Fibroblast of lung (primary cell): ENCODE measurements around the gene KRTAP4-1.

Source experiments
- EZH2 ChIP-seq: IDR thresholded peaks from 2 replicates; pipeline ENCODE4 v1.5.1; 2012; ENCODE audit warnings: low read length, control low read depth, mild to moderate bottlenecking; ENCODE audit errors: missing control alignments
- TF ChIP-seq, protein P1 (sequence below), 2 donors: IDR thresholded peaks in 1 of 2; conservative IDR thresholded peaks in 1 of 2; 1 replicate in 1 of 2; 2 replicates in 1 of 2; pipeline ENCODE4 v1.5.1; 2011 to 2012; ENCODE audit warnings: low read length in 2 of 2, control low read depth in 1 of 2, inconsistent platforms in 1 of 2, low read depth in 1 of 2, mild to moderate bottlenecking in 1 of 2

DNA sequence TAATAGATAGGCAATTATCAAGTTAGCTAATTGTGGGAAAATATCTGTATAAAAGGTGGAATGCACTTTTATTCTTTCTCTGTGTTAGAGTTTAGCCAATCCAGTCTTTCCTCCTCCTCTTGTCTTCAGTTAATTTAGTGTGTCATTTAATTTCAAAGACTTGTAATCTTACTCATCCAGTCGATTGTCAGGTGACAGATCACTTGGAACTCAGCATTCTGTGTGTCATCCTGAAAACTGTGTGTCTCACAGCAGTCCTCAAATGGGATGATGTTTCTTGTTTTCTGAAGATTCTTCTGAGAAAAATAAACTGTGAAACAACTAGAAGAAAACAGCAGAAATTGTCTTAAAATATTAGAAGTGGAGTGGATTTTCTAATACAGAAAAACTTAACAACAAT lies 290 bp upstream of the KRTAP4-1 start:
- TF ChIP-seq, protein P1, sequence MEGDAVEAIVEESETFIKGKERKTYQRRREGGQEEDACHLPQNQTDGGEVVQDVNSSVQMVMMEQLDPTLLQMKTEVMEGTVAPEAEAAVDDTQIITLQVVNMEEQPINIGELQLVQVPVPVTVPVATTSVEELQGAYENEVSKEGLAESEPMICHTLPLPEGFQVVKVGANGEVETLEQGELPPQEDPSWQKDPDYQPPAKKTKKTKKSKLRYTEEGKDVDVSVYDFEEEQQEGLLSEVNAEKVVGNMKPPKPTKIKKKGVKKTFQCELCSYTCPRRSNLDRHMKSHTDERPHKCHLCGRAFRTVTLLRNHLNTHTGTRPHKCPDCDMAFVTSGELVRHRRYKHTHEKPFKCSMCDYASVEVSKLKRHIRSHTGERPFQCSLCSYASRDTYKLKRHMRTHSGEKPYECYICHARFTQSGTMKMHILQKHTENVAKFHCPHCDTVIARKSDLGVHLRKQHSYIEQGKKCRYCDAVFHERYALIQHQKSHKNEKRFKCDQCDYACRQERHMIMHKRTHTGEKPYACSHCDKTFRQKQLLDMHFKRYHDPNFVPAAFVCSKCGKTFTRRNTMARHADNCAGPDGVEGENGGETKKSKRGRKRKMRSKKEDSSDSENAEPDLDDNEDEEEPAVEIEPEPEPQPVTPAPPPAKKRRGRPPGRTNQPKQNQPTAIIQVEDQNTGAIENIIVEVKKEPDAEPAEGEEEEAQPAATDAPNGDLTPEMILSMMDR (conservative IDR thresholded peaks at IDR 0.05 in 1 of 2, IDR thresholded peaks at IDR 0.05 in 1 of 2; ENCODE audit: low read depth in 1 of 2, low read length in 2 of 2), result no peak
- TF ChIP-seq EZH2, result no peak
